Measurements from ENCODE around the gene UCHL5. TPM values are rescaled to one million over a fixed set of nuclear protein-coding genes. Genes with fewer than 3 reads are reported as not detected.

Gene UCHL5
- total RNA-seq, 4 donors from 2014 or later = 7.4 to 40.9 (median 23.1) TPM

DNA sequence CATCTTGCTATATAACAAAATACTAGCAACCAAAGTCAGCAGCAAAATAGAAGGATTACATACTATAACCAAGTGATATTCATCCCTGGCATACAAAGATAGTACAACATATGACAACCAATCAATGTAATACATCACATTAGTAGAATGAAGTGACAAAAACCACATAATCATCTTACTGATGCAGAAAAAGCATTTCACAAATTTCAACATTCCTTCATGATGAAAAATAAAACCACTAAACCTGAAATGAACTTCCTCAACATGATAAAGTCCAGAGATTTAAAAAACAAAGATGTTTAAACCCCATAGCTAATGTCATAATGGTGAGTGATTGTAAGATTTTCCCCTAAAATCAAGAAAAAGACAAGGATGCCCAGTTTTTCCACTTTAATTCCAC, 18.8 kb upstream of the UCHL5 start:
- Histone ChIP-seq H3K9me3 (no peaks in the 10 kb centered on the region), H3K4me1 (no peaks in the 10 kb centered on the region), H3K4me3 (no peak overlapping the region), H3K36me3 (peaks cover 0 to 4% of the 10 kb centered on the region in 2 donors), H3K27ac (no peak overlapping the region), H3K27me3 (no peaks in the 10 kb centered on the region)
- TF ChIP-seq CTCF (IDR thresholded peaks at IDR 0.05) (no peak), POLR2A (IDR thresholded peaks at IDR 0.05) (no peak)
- intact Hi-C loops (cut with DNase I; ENCODE audit: low total_unique reads) = no loop called here
- DNase-seq = no peak

DNA sequence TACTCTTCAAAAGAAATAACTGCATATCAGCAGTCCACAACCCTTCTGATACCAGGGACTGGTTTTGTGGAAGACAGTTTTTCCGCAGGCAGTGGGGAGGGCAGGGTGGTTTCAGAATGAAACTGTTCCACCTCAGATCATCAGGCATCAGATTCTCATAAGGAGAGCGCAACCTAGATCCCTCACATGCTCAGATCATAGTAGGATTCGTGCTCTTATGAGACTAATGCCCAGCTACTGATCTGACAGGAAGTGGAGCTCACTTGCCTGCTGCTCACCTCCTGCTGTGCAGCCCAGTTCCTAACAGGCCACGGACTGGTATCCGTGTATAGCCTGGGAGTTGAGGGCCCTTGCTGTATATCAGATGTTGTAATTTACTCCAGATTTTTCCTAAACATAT, 11.8 kb upstream of the UCHL5 start:
- no peak for DNase-seq
- no peaks in the 10 kb centered on the region for H3K36me3 ChIP-seq
- H3K4me1 ChIP-seq = no peaks in the 10 kb centered on the region
- no peaks in the 10 kb centered on the region for H3K27me3 ChIP-seq
- intact Hi-C loops (cut with DNase I; ENCODE audit: low total_unique reads) = no loop called here
- H3K27ac ChIP-seq = no peak overlapping the region
- no peak for TF ChIP-seq CTCF (IDR thresholded peaks at IDR 0.05)
- no peak for TF ChIP-seq POLR2A (IDR thresholded peaks at IDR 0.05)
- H3K9me3 ChIP-seq = no peaks in the 10 kb centered on the region
- no peak overlapping the region for H3K4me3 ChIP-seq

DNA sequence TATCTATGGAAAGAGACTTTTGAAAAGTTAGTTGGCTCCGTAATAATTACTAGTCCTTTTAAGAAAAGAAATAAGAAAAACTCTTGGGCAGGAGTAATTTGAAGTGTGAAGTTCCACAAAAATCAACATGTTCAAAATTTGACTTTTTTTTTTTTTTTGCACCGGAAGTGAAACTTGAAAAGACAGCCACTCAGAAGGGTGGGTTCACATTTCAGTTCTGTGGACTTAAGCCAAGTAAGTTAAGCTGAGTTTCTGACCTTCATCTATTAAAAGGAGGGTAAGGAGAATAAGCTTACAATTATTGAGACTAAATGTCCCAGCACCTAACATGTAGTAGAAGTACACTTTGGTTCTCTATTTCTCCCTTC, 11.2 kb upstream of the UCHL5 start:
- no peak for DNase-seq
- Histone ChIP-seq H3K36me3 (no peaks in the 10 kb centered on the region), H3K4me3 (no peak overlapping the region), H3K9me3 (no peaks in the 10 kb centered on the region), H3K27ac (no peak overlapping the region), H3K4me1 (no peaks in the 10 kb centered on the region), H3K27me3 (no peaks in the 10 kb centered on the region)
- intact Hi-C loops (cut with DNase I; ENCODE audit: low total_unique reads) = no loop called here
- TF ChIP-seq CTCF (IDR thresholded peaks at IDR 0.05) = no peak

- Histone ChIP-seq H3K36me3 (no peaks in the 10 kb centered on the region), H3K27ac (no peak overlapping the region), H3K9me3 (no peaks in the 10 kb centered on the region), H3K4me1 (no peaks in the 10 kb centered on the region), H3K27me3 (no peaks in the 10 kb centered on the region), H3K4me3 (no peak overlapping the region)
- intact Hi-C loops (cut with DNase I; ENCODE audit: low total_unique reads) = no loop called here
- no peak for DNase-seq
- TF ChIP-seq CTCF (IDR thresholded peaks at IDR 0.05) (no peak), POLR2A (IDR thresholded peaks at IDR 0.05) (no peak)
Measured at GRCh38 chr1:193069748-193070385, 10.7 kb upstream of the UCHL5 start.

GRCh38 chr1:193068013-193068412, 8.9 kb upstream of the UCHL5 start:
- intact Hi-C loops (cut with DNase I; ENCODE audit: low total_unique reads) = no loop called here
- no peaks in the 10 kb centered on the region for H3K9me3 ChIP-seq
- TF ChIP-seq CTCF (IDR thresholded peaks at IDR 0.05) = no peak
- TF ChIP-seq POLR2A (IDR thresholded peaks at IDR 0.05) = no peak
- H3K27me3 ChIP-seq = no peaks in the 10 kb centered on the region
- no peaks in the 10 kb centered on the region for H3K4me1 ChIP-seq
- no peaks in the 10 kb centered on the region for H3K36me3 ChIP-seq
- H3K4me3 ChIP-seq = no peak overlapping the region
- no peak overlapping the region for H3K27ac ChIP-seq
- DNase-seq = no peak
